GM21360 (cell line): ENCODE measurements around the gene ATP10A.
"Not testable (repeated sequence)": the region's sequence is repeated elsewhere in the genome, so short reads cannot be mapped to it uniquely, and the experiment has no call there.

ENCODE experiments used
- ATAC-seq: cut with Tn5 transposase; IDR thresholded peaks from one replicate; pipeline ENCODE4 v1.9.1; 2021; ENCODE audit warnings: mild to moderate bottlenecking, moderate library complexity; ENCODE audit not compliant: unreplicated experiment

ATP10A gene

DNA sequence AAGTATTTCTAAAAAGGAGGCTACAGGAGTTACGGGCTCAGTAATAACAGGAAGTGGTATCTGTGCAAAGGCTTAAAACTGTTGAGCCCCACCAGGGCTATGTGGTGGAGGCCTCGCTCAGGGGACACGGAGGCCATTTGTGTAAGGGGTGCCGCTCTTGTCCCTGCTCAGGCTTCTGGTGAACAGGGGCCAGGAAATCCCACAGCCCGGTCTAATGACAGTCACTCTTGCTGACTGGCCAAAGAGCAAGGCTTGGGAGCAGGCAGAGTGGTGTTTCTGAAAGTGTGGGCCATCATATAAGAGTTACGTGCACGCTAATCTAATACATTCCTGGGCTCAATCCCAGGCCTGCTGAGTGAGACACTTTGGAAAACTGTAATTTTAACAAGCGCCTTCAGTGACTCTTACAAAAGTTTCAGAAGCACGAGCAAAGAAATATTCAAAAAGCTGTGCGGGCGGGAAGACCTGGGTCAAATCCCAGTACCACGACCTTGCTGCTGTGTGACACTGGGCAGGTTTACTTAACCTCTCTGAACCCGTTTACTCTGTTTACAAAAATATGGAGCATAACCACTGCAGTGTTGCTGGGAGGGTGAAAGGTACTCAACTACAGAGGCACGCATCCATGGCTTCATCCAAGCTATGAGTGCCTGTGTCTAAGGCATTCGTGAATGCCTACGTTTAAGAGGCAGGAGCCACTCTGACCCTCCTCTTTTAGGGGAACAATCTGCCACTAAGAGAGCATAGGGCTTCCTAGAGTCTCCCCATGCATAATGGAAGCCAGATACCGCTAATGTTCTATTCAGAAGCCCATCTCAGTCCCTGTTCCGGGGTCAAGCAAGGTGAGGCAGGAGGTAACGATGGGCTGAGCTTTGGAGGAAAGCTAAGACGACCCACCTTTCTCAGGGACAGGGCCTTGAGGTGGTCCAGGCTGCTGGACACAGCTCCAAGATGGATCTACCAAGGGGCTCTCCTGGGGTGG lies 2.0 kb downstream of the ATP10A start:
- ATAC-seq = no peak

- ATAC-seq = no peak
Observed at GRCh38 chr15:25859838-25860645, 3.1 kb downstream of the ATP10A start.

DNA sequence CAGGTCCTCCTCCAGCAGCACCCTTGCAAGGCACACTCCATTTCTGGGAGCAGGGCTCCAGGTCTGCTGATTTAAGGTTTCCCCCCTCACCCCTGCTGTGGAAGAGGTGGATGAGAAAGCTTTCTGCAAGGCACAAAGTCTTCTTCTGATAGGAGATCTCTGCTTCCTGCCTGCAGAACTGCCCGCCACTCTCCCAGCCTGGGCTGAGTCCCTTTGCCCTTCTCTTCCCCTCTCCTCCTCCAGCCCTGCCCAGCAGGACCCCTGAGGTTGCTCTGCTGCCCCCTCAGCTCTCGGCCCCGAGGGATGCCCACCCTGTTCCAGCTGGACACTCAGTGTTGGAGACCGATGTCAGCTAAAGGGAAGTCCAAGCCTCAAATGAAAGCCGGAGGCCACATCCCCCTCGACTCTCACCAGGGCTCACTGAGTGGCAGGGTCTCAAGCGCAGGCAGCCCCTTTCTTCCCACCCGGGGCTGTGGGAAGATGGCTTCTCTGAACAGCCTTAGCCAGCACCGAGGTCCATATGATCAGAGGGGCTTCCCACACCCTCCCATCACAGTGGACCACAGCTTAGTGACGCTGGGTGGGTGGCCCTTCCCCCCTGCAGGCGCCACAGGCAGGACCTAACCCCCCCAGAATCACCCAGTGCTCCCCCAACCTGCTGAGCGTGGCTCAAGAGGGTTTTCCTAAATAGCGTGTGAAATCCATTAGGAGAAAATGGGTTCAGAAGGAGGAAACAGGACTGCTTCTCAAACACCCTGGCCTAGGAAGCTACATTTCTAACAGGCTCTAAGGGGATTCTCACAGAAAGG lies 4.0 kb downstream of the ATP10A start:
- ATAC-seq = no peak

DNA sequence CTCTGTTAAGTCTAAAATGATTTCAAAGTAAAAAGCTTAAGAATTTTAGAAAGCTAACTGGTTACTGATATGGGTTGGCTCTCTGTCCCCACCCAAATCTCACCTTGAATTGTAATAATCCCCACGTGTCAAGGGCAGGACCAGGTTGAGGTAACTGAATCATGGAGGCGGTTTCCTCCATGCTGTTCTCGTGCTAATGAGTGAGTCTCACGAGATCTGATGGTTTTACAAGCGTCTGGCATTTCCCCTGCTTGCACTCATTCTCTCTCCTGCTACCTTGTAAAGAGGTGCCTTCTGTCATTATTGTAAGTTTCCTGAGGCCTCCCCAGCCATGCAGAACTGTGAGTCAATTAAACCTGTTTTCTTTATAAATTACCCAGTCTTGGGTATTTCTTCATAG lies 7.1 kb downstream of the ATP10A start:
- ATAC-seq = not testable (repeated sequence)

DNA sequence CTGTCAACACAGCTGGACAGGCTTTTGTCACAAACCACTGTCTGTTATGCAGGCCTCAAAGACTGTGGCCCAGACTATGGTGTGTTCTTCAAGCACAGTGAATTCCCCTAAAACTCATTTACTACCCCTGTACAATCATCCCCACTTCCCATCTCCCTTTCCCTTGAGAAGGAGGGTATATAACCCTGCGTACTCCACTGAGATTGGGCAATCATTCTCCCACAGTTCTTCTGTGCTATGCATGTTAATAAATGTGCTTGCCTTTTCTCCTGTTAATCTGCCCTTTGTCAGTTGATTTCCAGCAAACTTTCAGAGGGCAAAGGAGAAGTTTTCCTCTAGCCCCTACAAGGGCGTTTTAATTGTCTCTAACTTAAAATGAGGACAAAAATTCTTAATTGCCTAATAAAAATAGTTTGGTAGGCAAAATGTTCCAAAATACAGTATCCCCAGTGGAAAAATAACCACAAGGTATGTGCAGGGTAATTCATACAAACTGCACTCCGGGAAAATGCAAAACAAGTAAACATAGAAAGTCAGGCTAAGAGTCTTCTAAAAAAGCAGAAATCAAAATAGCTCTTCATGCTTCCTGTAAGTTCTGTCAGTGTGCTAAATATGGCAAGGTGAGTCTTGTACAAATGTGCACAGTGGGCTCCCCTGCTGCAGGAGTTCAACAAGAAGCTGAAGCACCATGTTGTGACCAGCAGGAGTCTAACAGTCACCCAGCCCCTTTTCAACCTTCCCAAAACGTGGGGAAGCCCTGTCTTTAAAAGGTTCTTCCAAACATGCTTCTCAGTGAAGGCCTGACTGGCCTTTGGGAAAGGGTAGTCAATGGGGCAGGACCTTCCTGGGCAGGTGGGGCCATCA lies 10.2 kb downstream of the ATP10A start:
- ATAC-seq = no peak

DNA sequence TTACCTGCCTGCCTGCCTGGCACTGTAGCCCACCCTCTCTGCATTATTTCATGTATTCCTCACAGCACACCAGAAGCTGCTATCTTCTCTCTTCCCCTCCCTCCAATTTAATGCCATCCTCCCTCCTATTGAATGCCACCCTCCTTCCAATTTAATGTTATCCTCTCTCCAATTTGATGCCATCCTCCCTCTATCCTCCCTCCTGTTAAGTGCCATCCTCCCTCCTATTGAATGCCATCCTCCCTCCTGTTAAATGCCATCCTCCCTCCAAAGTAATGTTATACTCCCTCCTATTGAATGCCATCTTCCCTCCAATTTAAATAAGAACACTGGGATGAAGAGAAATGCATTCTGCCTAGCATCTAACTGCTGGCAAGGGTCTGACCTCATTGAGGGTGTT lies 11.1 kb downstream of the ATP10A start:
- no peak for ATAC-seq

GRCh38 chr15:25850154-25851111 lies 12.7 kb downstream of the ATP10A start:
- peak; percentile 82 for ATAC-seq

- no peak for ATAC-seq
Observed at GRCh38 chr15:25849157-25849921, 13.8 kb downstream of the ATP10A start.

DNA sequence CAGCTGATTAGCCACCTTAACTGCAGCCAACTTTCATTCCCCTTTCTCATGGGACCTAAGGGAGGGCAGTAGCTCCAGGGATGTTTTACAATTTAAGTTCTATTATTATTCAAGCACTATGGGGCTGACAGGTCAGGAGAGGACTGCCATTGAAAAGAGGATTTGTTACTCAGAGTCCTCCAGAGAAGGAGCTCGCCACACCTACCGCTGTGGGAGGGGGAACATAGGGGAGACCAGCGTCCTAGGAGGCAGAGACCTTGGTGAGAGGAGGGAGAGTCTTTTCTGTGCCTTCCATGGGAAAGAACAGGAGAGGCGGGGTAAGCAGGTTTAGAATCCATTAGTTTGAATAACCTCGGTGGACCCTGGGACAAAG lies 14.4 kb downstream of the ATP10A start:
- no peak for ATAC-seq

DNA sequence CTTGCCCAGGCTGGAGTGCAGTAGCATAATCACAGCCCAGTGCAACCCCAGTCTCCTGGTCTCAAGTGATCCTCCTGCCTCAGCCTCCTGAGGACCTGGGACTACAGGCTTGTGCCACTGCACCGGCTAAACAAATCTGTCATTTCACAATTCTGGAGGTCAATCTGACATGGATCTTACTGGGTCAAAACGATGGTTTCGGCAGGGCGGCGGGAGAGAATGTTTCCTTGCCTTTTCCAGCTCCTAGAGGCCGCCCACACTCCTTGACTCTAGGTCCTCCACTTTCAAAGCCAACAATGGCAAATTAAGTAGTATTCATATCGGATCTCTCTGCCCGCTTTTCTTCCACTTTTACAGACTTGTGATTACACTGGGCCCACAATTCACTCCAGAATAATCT lies 14.8 kb downstream of the ATP10A start:
- no peak for ATAC-seq

DNA sequence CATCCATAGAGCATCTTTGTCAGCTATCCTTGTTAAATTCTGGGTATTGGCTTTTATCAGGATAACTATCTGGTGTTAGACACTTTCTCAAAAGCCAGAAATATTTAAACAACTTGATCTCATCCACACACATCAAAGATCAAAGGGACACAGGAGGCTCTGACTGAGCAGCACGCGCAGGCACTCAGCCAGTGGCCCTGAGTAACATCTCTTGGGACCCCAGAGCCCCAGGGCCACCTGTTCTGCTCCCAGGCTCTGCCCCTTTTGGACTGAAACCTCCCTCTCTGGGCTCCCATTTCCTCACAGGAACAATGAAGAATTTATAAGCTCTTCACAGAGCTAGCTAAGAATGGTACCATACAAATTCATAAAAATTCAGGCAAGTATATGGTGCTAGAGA lies 16.1 kb downstream of the ATP10A start:
- no peak for ATAC-seq

- no peak for ATAC-seq
Observed at GRCh38 chr15:25846377-25846776, 16.8 kb downstream of the ATP10A start.

DNA sequence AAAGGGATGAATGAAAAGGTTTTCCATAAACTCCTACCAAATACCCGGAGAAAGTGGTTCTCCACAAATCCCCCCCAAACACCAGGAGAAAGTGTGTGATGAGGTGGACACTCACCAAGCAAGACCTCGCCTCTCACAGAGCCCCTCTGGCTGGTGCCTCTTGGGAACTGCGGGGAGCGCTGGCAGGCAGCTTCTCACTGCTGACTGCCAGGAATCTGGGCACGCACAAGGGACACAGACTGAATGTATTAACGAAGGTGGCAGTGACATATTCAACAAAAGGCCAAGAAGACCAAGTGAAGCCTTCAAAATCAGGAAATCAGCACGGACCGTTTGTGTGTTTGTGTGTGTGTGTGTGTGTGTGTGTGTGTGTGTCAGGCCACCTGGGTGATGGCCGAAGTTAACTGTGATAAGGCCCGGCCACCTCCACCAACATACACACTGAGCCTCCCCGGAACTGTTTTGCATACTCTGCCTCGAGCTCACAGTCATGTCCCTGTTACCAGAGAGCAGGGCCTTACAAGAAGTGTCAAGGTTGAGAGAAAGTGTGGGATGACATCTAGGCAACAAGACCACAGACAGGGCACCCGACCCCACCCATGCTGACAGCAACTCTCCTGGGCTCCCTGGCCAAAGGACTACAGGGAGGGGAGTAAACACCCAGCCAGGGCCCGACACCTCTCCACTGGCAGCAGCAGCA lies 18.0 kb downstream of the ATP10A start:
- ATAC-seq = no peak

DNA sequence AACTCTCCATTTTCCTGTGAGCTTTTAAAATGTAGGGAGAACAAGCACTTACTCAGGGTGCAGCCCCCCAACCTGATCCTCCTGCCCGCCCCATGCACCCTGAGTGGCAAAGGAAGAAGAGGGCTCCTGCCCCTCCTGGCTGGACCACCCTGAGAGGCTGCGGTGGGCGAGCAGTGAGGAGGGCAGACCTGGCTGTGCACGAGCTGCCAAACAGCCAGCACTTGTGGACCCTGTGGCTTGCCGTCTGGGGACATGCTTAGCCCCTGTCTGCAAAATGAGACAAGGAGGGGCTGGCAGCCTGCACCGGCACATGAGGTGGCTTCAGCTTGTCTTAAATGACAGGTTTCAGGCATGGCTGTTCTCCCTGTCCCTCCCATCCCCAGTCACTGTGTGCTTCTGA lies 18.6 kb downstream of the ATP10A start:
- no peak for ATAC-seq

DNA sequence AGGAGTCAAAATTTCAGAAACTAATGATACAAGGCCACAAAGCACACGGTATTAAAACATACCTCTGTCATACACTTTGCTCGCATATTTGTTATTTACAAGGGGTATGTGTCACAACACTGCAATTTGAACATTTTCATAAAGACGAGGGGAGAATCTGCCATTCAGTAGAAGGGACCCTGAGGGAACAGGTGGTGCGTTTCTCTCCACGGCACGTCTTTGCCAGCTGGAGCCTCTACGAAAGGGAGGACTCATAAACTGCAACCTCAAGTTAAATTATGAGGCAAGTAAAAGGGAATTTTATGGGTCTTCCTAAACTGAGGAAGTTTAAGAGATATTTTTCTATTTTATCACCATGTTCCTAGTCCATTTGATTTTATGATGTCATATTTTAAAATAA lies 19.1 kb downstream of the ATP10A start:
- ATAC-seq = no peak

DNA sequence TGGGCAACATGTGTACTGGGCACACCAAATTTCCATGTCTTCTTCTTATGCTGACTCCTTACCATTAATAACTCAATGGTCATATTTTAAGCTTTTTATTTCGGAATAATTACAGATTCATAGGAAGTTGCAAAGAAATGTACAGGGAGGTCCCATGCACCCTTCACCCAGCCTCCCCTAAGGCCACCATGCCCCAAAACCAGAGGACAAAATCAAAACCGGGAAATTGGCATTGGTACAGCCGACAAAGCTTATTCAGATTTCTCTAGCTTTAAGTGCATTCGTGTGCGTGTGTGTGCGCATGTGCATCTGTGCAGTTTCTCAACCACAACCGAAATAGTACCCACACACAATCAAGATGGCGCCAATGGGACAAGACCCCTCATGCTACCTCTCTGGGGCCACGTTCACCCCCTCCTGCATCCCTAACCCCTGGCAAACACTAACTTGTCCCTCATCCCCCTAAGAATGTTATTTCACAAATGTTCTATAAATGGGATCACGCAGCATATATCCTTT lies 23.4 kb downstream of the ATP10A start:
- no peak for ATAC-seq

GRCh38 chr15:25838871-25839195 lies 24.3 kb downstream of the ATP10A start:
- ATAC-seq = no peak
